Stimulated activated CD4-positive, alpha-beta T cell treated with anti-CD3 and anti-CD28 coated beads, Interleukin-12 subunit alpha, Interleukin-12 subunit beta, amount 100 ng/mL, for 4 hours (primary cell): ENCODE measurements around the gene CEMIP2.

Experiments used
- DNase-seq: peaks from one replicate; pipeline ENCODE4 v3.0.0-alpha.2; 2020

The CEMIP2 gene

DNA sequence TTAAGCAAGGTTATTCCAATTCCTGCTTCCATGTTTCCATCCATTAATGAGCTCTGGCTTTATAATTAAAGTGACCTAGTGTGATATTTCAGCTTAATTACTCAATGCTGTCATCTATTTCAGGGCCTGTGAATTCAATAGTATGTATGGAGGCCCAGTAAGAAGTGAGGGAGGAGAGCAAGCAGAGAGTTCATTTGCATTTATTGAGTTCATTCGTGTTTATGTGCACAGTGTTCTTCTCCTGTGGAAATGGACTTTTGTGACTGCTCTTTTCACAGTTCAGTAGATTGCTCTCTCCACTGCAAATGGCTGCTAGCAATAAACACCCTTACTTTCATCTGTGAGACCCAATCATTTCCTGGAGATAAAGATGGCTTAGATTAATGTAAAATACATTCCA lies 130.9 kb downstream of the CEMIP2 start:
- no peak for DNase-seq

GRCh38 chr9:71636143-71636839 lies 132.0 kb downstream of the CEMIP2 start:
- no peak for DNase-seq

DNA sequence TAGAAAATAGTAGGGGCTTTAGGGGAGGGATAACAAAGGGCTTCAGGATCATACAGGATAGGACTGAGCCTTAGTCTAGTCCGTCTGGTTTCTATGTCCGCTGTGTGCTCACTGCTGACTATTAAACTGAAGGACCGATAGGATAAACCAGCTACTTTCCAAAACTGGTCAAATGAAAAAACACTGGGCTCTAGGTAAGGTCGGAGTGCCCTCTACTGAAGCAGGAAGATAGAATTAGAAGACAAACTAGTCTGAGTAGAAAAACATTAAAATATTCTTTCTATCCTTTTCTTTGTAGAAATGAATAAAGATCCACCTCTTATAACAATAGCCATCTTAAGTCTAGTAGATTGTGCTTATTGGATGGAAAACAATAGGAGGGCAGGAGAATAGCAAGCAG lies 133.6 kb downstream of the CEMIP2 start:
- DNase-seq: no peak
